Right lobe of liver (tissue), 6 donors: ENCODE measurements around the gene CCDC148. TPM values are rescaled to one million over a fixed set of nuclear protein-coding genes. Genes with fewer than 3 reads are reported as not detected.

Source experiments
- ATAC-seq, 4 donors: fragments of 200-7000 bp; cut with Tn5 transposase; one replicate each; pipeline ENCODE4 v1.9.1; 2020; ENCODE audit warnings: mild to moderate bottlenecking in 4 of 4, moderate library complexity in 4 of 4
- DNase-seq, 3 donors: peaks; one replicate each; pipeline ENCODE4 v3.0.0-alpha.2; 2020
- H3K27ac ChIP-seq, 3 donors: fragments of 200-600 bp; one replicate each; pipeline ENCODE4 v1.8.0; 2022
- H3K27me3 ChIP-seq, 2 donors: fragments of 200-600 bp; one replicate each; pipeline ENCODE4 v1.8.0; 2022
- H3K36me3 ChIP-seq, 4 donors: fragments of 200-600 bp; sonication (generic) in 1 of 4; one replicate each; pipeline versions ENCODE4 v1.5.1 to v1.8.0; 2017 to 2022; ENCODE audit warnings: control low read depth in 1 of 4
- H3K4me1 ChIP-seq, 4 donors: fragments of 200-600 bp; sonication (generic) in 1 of 4; one replicate each; pipeline versions ENCODE4 v1.5.1 to v1.8.0; 2017 to 2022; ENCODE audit warnings: control low read depth in 1 of 4
- H3K4me3 ChIP-seq, 3 donors: fragments of 200-600 bp; one replicate each; pipeline ENCODE4 v1.8.0; 2022
- H3K9me3 ChIP-seq, 4 donors: fragments of 200-600 bp; sonication (generic) in 1 of 4; one replicate each; pipeline versions ENCODE4 v1.5.1 to v1.8.0; 2017 to 2022; ENCODE audit warnings: control low read depth in 1 of 4
- CTCF ChIP-seq, 4 donors: fragments of 200-600 bp in 3 of 4; fragments of 450-650 bp in 1 of 4; IDR thresholded peaks; one replicate each; pipeline versions ENCODE4 v1.5.1 to v1.8.0; 2016 to 2022; ENCODE audit warnings: antibody characterized with exemption in 4 of 4, mild to moderate bottlenecking in 2 of 4
- POLR2A ChIP-seq: fragments of 450-650 bp; IDR thresholded peaks from one replicate; pipeline ENCODE4 v1.6.1; 2017; ENCODE audit warnings: antibody characterized with exemption, mild to moderate bottlenecking
- WGBS: methylation state at CpG from one replicate; pipeline ENCODE4 v1.1.6; 2018; ENCODE audit warnings: low coverage, low lambda C conversion rate; ENCODE audit not compliant: insufficient coverage; ENCODE audit errors: missing lambda C conversion rate; 5-methylcytosine and 5-hydroxymethylcytosine counted together
- intact Hi-C, 2 donors: fragments of 100-400 bp; cut with DNase I; formaldehyde crosslinking; loops; one replicate each; pipeline versions ENCODE4 v1.11.2 to v1.14.1; 2022
- total RNA-seq, 6 experiments: library from RNA; depleted of rRNA in 2 of 6; stranded (reverse); fragments of >200 nt in 2 of 6; fragmentation: NEBNext Ultra II Directional in 3 of 6; extraction: Animal tissue kit (Norgen Biotek cat#: 25700) in 3 of 6; gene quantifications; one replicate each; pipeline versions ENCODE4 v1.1.0 to v1.2.4, GENCODE V29; 2016 to 2023
- donor health status: DM: no; HTN: yes; CAD: no.
- donor health status: DM: no; HTN: no; CAD: no.
- donor health status: DM: no; HTN: no; CAD: no.
- donor health status: DM: no; HTN: yes; CAD: no.
- donor health status: DM: no; HTN: yes; CAD: no.

The CCDC148 gene
- total RNA-seq, 6 experiments from 2014 or later: 0.12 to 0.53 (median 0.20) TPM; not detected in 1

GRCh38 chr2:158142568-158143332 lies 313.8 kb downstream of the CCDC148 start:
- Histone ChIP-seq H3K27ac (no peak overlapping the region), H3K9me3 (no peaks in the 10 kb centered on the region), H3K36me3 (no peaks in the 10 kb centered on the region), H3K4me1 (no peaks in the 10 kb centered on the region), H3K4me3 (no peak overlapping the region), H3K27me3 (no peaks in the 10 kb centered on the region)
- DNase-seq (no peak), ATAC-seq (no peak)
- intact Hi-C loops: no loop called here
- TF ChIP-seq POLR2A (no peak), CTCF (IDR thresholded peaks at IDR 0.05) (no peak)
- 61% methylated on average over 6 of the region's 6 CpGs for WGBS

- no peaks in the 10 kb centered on the region for H3K9me3 ChIP-seq
- intact Hi-C loops: no loop called here
Observed at GRCh38 chr2:158142165-158142564, 314.4 kb downstream of the CCDC148 start.

GRCh38 chr2:158140201-158140600 lies 316.4 kb downstream of the CCDC148 start:
- Histone ChIP-seq H3K4me3 (no peak overlapping the region), H3K27me3 (no peaks in the 10 kb centered on the region), H3K27ac (no peak overlapping the region), H3K4me1 (no peaks in the 10 kb centered on the region), H3K9me3 (no peaks in the 10 kb centered on the region), H3K36me3 (no peaks in the 10 kb centered on the region)
- no peak for TF ChIP-seq POLR2A
- no peak for DNase-seq
- 88% methylated on average over 1 of the region's 1 CpG for WGBS
- no peak for ATAC-seq
- intact Hi-C loops: no loop called here

More at GRCh38 chr2:158142165-158142564, 314.4 kb downstream of the CCDC148 start:
- H3K36me3 ChIP-seq: no peaks in the 10 kb centered on the region
- no peaks in the 10 kb centered on the region for H3K27me3 ChIP-seq
- no peak for DNase-seq
- no peak overlapping the region for H3K27ac ChIP-seq
- TF ChIP-seq CTCF (IDR thresholded peaks at IDR 0.05) (no peak), POLR2A (no peak)
- ATAC-seq: no peak
- no peaks in the 10 kb centered on the region for H3K4me1 ChIP-seq
- no peak overlapping the region for H3K4me3 ChIP-seq
- 79% methylated on average over 3 of the region's 3 CpGs for WGBS

GRCh38 chr2:158138255-158138654 lies 318.3 kb downstream of the CCDC148 start:
- WGBS: 54% methylated on average over 5 of the region's 5 CpGs
- no peak for DNase-seq

More at GRCh38 chr2:158138255-158138654, 318.3 kb downstream of the CCDC148 start:
- ATAC-seq: no peak
- Histone ChIP-seq H3K4me1 (peaks cover 0 to 17% (median 6%) of the 10 kb centered on the region in 4 donors), H3K36me3 (no peaks in the 10 kb centered on the region), H3K27me3 (no peaks in the 10 kb centered on the region), H3K9me3 (no peaks in the 10 kb centered on the region), H3K4me3 (no peak overlapping the region), H3K27ac (no peak overlapping the region)
- TF ChIP-seq POLR2A (no peak), CTCF (IDR thresholded peaks at IDR 0.05) (no peak)
- intact Hi-C loops: no loop called here
